OCI-M1 (cell line): ENCODE data around the gene FBXO17.
"Not testable (repeated sequence)": the region's sequence is repeated elsewhere in the genome, so short reads cannot be mapped to it uniquely, and the experiment has no call there.

Source experiments
- DNase-seq: peaks from one replicate; lab custom pipeline; 2025; lab: John Stamatoyannopoulos, UW

Gene FBXO17

DNA sequence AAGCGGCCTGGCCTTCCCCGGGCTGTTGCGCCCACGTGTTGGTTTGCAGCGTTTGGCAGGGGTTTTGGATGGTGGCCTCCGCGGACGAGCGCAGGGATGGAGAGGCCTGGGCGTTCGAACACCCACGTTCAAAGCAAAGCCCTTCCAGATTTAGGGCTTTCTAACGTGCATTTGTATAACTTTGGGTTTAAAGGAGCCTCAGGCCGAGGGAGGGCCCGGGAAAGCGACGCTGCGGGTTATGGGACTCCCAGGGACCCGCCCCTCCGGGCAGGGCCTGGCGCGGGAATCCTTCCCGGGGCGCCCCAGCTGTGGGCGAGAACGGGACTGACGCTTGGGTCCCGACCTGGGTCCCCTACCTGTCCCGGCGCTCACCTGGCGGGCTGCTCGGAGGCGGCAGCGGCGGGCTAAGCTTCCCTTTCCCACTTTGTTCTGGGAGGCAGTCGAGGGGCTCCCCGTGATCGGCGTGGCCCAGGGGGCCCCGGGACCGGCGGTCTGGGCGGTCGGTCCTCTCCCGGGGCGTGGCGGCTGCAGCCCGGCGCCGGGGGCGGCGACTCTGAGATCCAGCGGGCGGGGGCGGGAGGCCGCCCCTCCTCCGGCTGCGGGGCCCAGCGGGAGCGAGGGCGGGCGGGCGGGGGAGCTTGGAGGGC is at the start of gene FBXO17:
TSS of gene FBXO17 (minus strand) at position 529 of the 647 bp plus-strand sequence. CDS start 25,423 bp downstream, outside the sequence.
- DNase-seq, result no peak

DNA sequence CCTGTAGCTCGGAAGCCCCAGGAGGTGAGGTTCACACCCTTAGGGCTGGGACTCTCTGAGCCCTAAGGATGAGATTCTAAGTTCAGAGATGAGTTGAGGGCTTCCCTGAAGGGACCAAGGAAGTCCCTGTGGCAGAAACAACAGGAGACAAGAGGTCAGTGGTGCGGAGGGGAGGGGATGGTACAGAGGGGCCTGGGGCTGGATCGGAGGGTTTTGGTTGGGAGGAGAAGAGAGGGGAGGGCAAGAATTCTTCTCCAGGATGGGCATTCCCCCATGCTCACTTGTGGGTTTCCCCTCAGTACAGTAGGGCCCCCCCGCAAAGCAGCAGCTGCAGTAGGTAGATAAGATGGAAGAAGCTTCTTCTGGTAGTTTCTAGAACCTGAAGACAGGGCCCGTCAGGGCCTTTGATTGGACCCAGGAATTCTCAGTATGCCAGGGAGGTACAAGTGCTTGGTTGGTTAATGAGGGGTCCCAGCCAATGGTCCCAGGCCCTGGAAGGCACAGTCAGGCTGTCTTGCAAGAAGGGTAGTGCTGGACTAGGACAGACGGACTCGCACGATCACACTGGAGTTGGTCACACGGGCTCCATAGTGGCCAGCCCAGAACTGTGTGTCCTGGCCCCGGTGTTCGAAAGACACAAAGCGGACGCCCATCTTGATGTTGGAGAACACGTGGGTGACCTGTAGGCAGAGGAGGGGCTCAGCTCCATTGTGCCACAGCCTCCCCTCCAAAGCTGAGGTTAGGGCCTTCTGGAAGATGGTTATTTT is 49.5 kb upstream of the FBXO17 start:
- DNase-seq, result no peak

GRCh38 chr19:39021063-39021462 is 45.5 kb upstream of the FBXO17 start:
- DNase-seq, result no peak

- DNase-seq, result no peak
Measured at GRCh38 chr19:39017646-39018045, 42.1 kb upstream of the FBXO17 start.

DNA sequence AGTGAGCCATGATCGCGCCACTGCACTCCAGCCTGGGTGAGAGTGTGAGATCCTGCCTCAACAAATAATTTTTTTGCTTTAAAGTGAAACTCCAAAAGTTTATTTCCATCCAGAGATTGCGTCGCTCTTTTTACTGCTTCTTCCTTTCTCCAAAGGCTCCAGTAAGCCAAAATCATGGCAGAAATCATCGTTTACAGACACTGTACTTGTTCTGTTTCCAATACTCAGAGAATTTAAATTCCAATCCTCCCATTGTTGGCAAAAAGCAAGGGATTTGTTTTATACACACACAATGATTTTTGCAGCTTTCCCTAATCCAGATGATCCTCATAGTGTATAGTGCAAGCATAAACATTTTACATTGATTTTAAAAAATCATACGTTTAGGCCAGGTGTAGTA is 41.5 kb upstream of the FBXO17 start:
- no peak for DNase-seq

DNA sequence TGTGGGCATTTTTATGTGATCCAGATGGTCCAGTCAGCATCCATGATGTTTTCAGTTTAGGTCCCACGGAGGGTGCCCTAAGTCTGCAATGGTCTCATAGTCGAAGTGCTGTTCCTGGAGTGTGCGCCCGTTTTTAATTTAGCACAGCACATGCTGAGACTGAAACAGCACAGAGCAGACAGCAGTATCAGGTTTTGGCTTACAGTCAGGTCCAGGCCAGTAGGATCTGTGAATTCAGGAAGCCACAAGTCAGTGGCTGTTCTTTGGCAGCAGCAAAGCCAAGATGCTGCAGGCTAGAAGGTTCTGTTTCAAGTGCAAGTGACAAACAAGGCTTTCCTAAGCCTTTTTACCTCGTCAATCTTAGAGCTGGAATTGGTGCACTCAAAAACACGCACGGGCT is 38.5 kb upstream of the FBXO17 start:
- no peak for DNase-seq

- no peak for DNase-seq
Measured at GRCh38 chr19:39009001-39009400, 33.5 kb upstream of the FBXO17 start.

DNA sequence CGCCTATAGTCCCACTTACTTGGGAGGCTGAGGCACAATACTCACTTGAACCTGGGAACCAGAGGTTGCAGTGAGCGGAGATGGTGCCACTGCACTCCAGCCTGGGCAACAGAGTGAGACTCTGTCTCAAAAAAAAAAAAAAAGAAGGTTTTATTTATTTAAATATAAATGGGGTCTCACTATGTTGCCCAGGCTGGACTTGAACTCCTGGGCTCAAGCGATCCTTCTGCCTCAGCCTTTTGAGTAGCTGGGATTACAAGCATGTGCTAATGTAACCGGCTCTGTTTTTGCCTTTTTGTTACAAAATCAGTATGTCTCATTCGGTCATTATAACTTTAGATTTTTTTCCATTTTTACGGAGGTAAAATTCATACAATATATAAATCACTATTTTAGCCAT is 32.6 kb upstream of the FBXO17 start:
- no peak for DNase-seq

DNA sequence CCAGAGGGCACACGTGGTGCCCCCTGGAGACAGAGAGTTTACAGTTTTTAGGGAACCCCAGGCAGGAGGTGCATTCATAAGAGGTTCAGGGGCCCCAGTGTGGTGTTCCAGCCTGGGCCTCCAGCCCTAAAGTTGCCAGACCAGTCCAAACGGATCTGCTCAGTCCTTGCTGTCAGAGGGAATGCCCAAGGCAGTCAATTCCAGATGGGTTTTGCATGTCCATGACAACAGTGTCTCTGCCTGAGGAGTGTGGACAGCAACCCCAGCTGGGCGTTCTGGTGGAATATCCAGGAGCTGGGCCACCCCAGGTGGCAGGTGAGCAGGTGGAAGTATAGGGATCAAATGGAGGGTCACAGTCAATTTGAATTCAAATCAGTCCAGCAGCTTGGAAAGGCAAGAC is 31.6 kb upstream of the FBXO17 start:
- DNase-seq, result no peak

GRCh38 chr19:39004403-39004802 is 28.9 kb upstream of the FBXO17 start:
- DNase-seq, result peak; percentile 8

GRCh38 chr19:39003796-39004195 is 28.3 kb upstream of the FBXO17 start:
- no peak for DNase-seq

GRCh38 chr19:39003188-39003587 is 27.6 kb upstream of the FBXO17 start:
- DNase-seq, result no peak

- DNase-seq, result no peak
Measured at GRCh38 chr19:39001041-39001440, 25.5 kb upstream of the FBXO17 start.

GRCh38 chr19:38997576-38997975 is 22.0 kb upstream of the FBXO17 start:
- DNase-seq, result peak; percentile 22

DNA sequence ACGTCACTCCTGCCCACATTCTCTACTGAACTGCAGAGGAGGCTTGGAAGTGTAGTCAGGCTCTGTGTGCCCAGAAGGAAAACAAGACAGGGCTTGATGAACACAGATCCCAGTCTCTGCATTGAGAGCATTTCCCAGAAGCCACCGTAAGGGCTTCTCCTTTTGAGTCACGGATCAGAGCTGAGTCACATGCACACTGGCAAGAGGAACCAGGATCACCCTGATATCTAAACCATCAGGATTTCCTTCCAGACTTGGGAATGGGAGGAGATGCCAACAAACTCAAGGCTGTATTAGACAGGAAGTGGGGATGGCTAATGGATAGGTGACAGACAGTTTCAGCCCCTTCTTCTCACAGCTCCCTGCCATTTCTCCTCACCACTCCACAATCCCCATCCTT is 17.7 kb upstream of the FBXO17 start:
- no peak for DNase-seq

DNA sequence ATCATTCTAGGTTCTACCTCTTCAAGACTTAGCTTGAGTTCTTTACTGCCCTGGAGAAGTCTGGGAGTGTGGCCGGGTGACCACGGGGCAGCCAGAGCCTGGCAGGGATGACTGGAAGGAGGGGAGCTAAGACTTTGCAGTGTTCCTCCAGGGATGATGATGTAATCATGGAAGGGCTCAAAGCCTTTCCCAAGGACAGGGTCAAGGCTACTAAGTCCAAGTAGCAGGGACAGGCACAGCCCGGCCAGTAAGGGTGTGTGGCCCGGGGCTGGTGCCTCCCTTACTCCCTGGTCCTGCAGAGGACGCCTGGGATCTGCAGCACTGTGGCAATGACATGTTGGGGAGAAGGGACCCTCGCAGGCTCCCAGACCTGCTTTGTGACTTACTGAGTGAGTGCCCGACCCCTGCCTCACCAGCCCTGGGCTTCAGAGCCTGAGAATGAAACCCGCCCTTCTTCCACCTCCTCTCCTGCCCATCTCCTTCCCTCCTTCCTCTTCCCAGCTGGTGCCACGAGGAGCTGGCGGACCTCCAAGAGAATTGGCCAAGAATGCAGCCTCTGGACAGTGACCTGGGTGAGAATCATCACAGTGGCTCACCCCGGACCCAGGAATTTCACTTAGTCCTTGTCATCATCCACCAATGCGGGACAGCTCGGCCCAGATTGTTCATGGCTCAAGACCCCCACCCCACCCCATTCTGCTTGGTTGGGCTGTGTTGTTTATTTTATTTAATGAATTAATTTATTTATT is 15.6 kb upstream of the FBXO17 start:
- DNase-seq, result no peak

DNA sequence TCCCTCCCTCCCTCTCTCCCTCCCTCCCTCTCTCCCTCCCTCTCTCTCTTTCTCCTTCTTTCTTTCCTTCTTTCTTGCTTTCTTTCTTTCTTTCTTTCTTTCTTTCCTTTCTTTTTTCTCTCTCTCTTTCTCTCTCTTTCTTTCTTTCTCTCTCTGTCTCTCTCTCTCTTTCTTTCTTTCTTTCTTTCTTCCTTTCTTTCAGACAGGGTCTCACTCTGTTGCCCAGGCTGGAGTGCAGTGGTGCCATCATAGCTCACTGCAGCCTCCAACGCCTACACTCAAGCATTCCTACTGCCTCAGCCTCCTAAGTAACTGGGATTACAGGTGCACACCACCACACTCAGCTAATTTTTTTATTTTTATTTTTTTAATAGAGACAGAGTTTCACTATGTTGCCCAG is 14.1 kb upstream of the FBXO17 start:
- not testable (repeated sequence) for DNase-seq

DNA sequence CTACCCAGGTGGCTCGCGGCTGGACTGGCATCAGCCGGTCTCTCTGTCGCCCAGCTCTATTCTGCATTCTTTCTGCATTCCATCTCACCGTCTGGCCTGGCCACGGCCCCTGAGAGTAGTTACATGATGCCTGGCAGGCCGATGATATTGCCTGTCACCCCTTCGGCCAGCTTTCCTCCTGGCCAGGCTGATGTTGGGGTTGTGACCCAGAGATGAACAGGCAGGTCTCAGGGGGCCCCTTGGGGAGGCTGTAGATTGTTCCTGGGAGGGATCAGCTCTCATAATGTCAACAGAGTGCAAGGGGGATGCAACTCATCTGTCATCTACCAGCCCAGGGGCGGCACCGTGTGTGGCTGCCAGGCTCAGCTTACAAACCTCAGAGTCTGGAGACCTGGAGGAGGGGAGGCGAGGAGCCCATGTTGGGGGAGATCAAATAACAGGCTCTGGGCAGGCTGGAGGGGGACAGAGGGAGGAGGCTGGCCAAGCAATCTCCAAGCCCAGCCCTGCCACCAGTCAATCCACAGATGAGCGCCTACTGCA is 13.6 kb upstream of the FBXO17 start:
- DNase-seq, result peak; percentile 30

GRCh38 chr19:38988627-38989026 is 13.1 kb upstream of the FBXO17 start:
- DNase-seq, result not testable (repeated sequence)

- not testable (repeated sequence) for DNase-seq
Measured at GRCh38 chr19:38987745-38988144, 12.2 kb upstream of the FBXO17 start.

DNA sequence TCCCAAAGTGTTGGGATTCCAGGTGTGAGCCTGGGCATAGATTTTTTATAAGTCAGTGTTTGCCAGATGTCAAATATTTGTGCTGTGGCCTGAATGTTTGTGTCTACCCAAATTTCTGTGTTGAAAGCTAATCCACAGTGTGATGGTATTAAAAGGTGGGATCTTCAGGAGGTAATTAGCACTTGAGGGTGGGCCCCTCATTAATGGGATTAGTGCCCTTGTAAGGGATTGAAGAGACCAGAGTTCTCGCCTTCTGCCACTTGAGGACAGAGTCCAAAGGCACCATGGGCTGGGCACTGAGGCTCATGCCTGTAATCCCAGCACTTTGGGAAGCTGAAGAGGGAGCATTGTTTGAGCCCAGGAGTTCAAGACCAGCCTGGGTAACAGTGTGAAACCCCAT is 9.7 kb upstream of the FBXO17 start:
- no peak for DNase-seq

GRCh38 chr19:38980583-38981374 is 5.2 kb upstream of the FBXO17 start:
- DNase-seq, result no peak
